NCI-H1417 treated with DMSO at 0.1 percent for 48 hours (cell line): Measurements from ENCODE around the gene COMMD6.

Experiments used
- DNase-seq: peaks from one replicate; lab custom pipeline; 2025; lab: John Stamatoyannopoulos, UW

The COMMD6 gene

DNA sequence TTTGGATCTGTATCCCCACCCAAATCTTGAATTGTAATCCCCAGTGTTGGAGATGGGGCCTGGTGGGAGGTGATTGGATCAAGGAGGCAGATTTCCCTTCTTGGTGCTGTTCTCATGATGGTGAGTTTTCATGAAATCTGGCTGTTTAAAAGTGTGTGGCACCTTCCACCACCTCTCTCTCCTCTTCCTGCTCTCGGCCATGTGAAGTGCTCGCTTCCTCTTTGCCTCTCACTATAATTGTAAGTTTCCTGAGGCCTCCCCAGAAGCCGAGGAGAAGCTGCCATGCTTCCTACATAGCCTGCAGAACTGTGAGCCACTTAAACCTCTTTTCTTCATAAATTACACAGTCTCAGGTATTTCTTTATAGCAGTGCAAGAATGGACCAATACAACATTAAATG, 15.7 kb downstream of the COMMD6 start:
- DNase-seq: no peak

DNA sequence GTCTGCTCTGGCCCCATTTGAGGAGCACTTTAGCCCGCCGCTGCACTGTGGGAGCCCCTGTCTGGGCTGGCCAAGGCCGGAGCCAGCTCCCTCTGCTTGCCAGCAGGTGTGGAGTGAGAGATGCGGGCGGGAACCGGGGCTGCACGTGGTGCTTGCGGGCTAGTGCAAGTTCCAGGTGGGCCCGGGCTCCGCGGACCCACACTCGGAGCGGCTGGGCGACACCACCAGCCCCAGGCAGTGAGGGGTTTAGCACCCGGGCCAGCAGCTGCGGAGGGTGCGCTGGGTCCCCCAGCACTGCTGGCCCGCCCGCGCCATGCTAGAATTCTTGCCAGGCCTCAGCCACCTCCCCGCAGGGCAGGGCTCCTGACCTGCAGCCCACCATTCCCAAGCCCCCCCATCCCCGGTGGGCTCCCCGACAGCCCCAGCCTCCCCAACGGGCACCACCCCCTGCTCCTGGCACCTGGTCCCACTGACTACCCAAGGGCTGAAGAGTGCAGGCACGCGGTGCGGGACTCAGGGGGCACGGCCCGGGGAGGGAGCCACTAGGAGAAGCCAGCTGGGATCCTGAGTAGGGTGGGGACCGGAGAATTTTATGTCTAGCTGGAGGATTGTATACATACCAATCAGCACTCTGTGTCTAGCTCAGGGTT, 19.1 kb downstream of the COMMD6 start:
- no peak for DNase-seq

DNA sequence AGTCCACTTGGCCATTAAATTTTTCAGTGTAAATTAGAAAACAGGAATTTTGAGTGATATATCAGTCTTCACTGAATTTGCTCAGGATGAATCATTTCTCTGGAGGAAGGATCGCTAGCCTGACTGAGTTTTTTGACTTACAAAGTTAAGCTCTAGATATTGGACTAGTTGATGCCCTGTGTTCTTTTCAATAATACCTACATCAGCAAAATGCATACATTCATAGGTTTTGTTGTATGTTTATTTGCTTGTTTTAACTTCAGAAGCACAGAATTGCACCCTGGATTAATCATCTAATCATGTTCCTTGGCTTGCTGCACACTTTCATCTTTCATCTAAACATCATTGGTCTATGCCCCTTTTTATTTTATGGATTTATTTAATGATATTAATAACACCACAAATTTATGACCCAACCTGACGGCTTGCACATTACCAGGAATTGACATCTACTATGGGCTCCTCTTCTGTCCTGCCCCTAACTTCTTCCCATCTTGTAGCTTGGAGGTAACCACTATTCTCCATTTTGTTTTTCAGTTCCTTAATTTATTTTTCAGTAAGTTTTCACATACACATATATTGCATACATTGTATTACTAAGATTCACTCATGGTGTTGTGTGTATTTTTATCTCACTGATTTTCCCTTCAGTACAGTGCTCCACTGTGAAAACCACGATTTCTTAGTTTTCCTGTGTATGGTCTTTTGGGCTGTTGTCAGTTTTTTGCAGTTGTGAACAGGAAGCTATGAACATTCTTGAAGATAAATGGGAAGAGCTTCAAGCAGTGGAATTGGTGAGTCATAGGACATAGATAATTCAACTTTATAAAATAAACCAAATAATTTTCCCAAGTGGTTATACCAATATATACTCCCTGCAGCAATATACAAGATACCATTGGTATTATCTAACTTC, 23.3 kb downstream of the COMMD6 start:
- no peak for DNase-seq

DNA sequence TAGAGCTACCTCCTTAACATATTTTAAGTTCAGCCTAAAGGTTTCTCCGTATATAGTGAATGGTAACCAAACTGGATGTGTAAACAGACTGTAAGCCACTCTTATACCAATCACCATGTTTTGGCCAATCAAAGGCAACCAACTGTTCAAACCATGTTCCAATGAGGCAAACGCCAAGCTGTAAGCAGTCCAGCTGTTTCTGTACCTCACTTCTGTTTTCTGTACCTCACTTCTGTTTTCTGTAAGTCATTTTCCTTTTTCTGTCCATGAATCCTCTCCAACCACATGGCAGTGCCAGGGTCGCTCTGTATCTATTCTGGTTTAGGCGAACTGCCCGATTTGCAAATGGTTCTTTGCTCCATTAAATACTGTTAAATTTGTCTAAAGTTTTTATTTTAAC, 24.4 kb downstream of the COMMD6 start:
- no peak for DNase-seq

DNA sequence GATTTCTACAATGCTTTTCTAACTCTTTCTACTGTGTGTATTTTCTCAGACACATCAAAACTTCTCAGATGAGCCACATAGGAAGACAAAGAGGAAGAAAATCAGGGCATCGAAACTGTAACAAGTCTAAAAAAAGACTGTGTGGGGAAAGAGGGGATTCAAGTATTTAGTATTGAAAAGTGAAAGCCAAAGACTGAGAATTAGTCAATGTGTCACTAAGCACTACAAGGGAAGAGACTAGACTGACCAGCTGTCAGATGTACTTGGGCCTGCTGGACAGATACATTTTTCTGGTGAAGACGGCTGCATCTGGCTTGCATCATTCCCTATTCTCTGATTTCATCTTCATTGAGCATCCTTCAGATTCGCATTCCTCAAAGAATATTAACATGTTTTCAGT, 25.4 kb downstream of the COMMD6 start:
- no peak for DNase-seq

DNA sequence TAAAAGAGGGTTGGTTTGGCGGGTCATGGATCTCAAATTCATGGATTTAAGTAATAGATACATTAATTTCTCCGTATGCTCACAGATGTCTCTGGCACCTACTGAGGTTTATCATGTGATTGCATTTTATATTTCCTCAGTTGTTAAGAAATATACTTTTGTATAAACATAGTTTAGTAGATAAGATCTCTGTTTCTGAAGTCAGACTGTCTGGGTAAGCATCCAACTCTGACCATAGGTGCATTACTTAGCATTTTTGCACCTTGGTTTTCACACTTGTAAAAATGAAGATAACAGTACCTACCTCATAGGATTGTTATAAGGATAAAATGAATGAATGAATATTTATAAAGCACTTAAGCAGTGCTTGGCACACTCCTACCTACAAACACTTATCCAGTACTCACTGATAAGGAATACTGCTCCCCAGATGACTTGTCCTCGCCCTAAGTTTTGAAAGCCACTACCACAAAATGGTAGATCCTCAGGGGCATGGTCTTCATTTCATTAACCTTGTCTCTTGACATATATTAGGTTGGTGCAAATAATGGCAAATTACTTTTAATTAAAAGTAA, 26.5 kb downstream of the COMMD6 start:
- DNase-seq: no peak

DNA sequence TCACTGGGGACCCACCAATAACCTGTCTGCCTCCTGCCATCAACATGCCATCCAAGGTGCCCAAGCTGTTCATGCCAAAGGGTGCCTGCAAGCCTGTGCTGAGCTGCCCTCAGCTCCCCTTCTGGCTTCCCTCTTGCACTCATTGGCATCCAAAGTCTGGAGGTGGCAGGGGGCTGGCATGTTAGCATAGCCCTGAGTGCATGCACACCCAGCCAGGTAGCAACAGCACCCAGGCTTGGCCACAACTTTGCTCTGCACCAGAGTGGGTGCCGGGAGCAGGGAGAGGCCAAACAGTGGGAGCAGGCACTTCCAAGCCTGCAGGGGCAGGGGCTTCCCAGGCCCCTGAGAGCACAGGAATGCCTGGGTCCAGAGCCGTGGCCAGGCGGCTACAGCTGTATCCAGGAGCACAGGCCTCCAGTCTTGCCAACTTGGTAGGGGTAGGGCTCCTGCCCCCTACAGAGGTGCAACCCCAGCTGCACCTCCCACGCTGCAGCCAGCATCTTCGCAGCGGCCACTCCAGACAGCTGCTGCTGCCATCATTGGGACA, 29.6 kb downstream of the COMMD6 start:
- DNase-seq: no peak

DNA sequence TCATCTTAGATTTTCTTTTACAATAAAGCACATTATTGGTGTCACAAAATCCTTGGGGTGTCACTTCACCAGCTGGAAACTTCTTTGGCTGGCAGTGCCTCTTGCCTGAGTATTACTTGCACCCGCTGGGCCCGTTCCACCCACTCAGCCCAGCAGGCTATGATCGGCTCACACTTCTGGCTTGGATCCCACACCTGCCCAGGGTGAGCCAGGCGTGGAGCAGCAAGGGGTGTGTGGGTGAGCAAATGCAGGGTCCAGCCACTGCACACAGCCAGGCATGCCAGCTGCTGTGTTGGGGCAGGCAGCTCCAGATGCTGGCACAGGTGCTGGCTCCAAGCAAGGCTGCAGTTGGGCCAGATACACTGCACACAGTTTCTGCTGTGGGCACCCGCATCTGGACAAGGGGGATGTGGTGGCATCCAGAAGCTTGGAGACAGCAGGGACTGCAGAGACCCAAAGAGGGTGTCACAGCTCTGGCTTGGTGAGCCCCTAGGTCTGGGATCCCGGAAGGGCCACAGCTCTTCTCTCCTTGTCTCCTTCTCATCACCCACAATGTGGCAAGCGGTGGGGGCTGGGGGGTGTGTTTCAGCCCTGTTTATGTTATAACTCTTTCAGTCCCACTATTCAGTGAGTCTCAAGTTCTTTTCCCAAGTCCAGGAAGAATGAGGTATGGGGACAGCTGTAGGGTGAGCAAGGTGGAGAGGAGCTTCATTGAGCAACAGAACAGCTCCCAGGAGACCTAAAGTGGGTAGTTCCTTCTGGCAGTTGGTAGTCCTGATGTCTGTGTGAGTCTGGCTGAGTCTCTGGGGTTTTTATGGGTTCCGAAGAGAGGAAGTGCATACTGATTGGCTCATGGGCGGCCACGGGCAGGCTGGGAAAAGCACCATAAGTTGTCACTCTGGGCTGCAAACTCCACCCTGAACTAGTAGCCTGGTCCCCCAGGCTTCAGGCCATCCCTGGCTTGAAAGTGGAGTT, 30.3 kb downstream of the COMMD6 start:
- DNase-seq: no peak

DNA sequence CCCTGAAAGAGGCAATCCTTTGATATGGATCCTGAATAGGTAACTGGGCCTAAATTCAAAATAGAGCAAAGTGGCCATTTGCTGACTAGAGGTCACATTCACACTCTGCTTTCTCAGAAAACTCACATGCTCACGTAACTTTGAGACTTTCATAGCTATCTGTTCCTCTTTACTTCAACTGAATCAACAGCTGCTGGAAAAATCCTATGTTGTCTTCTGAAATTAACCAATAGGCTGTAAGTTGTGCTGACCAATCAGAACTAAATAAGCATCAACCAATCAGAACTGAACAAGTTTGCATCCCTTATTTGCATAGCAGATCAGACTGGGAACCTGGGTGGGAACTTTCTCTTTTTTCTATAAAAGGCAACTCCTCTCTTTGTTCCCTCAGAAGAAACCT, 31.6 kb downstream of the COMMD6 start:
- no peak for DNase-seq

DNA sequence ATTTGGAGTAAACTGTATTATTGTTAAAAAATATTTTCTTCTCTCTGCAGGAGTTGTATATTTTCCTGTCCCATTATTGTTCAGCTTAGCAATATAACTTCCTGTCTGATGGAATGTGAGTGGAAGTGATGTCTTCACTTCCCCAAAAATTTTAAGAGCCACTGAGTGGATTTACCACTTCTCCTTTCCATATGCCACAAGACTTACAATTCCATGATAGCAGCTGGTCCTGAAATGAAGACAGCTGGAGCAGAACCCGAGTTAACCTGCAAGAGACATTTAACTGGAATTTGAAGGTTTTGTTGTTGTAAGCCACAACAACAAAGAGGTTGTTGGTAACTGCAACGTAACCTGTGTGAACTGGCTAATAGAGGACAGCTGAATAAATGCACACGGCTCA, 32.3 kb downstream of the COMMD6 start:
- DNase-seq: no peak

DNA sequence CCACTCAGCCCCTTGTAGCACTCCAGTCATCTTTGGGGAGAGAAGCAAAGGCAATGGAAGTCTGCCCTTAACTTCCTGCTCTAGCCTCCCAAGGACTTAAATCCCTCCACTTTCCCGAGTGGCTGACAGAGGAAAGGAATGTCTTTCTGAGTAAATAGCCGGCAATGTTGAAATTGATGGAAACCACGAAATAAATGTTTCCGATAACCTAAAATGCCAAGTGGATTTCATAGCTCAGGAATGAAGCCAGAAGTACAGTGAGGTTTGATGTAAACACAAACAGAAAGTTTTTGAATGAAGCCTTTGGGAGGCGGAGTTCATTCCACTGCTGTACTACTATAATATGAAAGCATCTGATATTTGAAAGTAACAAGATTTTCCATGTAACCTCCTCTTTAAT, 41.7 kb downstream of the COMMD6 start:
- no peak for DNase-seq

DNA sequence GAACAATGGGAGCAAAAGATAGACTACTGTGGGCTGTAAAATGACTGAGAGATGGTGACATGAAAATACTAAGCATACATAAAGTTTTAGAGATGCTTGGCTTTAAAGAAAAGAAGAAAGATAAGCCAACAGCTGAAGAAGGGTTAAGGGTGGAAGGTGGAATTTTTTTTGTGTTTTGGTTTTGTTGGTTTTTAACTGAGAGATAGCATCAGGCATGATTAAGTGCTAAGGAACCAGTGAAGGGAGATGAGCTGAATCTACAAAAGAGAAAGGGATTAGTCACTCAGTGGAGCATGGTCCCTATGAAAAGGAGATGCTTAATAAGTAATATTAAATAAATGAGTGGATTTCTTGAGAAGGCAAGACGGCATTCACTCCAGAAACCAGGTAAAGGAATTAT, 43.1 kb downstream of the COMMD6 start:
- no peak for DNase-seq

DNA sequence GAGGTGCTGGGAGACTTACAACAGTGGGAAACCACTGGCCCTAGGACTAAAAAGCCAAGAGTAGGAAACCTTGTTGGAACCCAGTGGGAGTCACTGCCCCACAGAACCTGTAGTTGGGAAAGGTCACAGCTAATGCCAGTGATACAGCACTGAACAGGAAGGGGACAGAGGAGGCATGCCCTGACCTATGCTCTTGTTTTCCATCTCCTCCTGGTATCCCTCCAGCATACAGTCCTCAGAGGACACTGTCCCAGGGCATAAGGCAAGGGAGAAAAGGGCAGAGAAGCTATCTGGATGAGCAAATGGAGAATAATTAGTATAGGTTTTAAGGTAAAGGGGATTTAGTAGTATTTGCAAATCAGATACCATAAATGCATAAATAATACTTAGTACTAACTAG, 44.5 kb downstream of the COMMD6 start:
- no peak for DNase-seq

DNA sequence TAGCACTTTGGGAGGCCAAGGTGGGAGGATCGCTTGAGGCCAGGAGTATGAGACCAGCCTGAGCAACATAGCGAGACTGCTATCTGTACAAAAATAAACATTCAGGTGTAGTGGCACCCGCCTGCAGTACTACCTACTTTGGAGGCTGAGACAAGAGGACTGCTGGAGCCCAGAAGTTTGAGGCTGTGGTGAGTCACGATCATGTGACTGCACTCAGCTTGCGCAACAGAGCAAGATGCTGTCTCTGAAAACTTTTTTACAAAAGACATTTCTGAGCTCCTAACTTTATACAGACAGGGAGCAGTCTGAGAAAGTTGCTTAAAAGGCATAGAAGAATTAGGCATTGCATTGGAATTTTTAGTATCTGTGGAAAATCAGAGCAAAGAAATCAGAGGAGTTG, 45.3 kb downstream of the COMMD6 start:
- no peak for DNase-seq

DNA sequence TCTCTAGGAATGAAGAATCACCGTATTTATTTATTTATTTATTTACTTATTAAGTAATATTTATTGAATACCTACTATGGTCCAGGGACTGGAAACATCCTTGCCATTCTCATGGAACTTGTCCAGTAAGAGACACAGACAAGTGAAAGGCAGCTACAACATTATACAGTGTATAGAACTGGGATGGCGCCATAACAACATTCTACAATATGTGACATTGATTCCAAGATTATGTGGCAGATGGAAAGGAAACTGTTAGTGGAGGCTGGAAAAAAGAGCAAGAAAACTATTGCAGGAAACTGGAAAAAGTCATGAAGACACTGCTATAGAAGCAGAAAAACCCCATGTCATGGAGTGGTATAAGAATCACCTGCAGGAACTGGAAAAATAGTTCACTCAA, 46.3 kb downstream of the COMMD6 start:
- DNase-seq: no peak

DNA sequence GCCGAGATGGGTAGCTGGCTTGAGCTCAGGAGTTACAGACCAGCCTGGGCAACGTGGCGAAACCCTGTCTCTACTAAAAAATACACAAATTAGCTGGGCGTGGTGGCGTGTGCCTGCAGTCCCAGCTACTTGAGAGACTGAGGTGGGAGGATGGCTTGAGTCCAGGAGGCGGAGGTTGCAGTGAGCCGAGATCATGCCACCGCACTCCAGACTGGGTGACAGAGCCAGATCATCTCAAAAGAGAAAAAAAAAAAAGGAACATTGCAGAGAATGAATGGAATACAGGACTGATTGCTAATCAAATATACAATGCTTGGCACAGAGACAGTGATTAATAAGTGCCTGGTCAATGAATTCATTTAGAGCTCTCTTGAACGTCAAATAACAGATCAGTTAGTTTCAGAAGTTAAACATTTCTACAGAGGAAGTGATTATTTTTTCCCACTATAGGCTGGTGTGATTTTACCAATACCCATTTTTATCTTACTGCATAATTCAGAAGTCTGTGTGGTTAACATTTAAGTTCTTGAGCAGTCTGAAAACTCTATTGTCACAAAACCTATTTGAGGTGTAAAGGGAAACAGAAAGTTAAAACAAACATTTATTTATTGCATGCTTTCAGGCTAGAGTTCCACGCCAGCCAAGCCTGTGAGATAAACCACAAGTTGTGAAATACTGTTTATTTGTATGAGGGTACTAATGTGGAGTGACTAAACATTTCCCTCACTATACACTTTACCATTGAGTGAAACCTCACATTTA, 48.0 kb downstream of the COMMD6 start:
- no peak for DNase-seq

DNA sequence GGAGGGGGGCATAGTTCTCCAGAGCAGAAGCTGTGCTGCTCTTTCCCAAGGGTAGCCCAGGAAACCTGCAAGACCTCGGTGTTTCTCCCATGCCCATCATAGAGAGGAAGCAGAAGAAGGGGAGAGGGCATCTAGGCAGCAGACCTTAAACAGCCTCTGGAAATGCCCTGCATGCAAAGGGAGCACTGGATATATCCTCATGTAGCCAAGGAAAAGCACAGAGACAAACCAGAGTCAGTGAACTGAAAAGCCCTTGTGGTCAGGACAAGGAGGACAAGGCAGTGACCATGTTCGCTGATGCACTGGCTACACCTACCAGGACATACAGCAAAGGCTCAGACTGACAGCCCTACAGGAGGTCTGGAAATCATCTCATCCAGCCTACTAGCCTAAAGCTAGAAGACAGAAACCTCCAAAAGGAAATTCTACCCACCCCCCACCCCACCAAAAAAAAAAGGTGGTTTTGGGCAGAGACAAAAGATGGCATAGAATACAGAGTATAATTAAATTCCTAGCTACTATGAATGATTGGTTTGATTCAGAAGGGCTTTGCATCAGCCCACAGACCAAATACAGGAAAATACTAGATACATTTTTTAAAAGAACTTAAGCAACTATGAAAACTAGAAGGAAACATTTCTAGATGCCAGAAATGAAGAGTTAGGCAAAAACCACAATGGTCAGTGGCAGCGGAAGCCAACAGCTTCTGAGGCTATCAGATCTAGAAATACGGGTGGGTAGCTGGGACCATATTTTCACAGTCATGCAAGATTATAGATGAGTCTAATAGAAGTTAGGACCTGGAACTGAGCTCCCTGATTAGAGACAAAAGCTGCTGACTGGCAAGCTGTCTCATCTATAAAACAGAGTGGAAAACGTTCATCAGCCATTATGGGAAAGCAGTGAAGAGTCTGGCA, 51.2 kb downstream of the COMMD6 start:
- DNase-seq: no peak

DNA sequence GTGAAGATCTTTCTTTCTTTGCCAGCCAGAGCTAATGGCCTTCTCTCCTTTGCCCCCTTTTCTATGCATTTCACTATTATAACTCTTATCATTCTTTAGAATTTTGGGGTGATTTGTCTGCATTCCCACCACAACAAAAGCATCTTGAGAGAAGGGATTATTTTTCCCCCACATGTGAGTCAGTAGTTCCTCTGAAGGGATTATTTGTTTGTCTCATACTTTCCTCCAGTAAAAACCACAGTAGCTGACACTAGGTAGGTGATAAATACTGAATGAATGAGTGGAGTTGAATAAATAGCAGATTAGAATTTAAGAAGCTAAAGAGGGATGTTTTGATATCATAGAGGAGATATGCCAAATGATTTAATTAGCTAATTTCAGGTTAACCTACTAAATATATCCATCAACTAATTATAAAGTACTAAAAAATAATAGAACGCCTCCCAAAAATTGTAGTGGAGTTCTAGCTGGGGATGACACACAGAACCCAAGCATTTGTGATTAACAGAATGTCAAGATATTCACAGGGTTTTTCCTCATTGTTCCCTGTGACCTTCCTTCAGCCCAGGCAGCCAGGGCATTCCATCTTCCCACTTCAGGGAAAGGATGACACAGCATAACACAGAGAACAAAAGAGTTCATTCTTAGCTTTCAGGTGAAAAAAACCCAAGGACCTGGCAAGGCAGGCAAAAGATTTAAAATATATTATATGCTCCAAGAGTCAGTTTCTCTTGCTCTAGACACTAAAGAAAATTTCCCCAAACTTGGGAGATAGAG, 52.2 kb downstream of the COMMD6 start:
- DNase-seq: no peak

DNA sequence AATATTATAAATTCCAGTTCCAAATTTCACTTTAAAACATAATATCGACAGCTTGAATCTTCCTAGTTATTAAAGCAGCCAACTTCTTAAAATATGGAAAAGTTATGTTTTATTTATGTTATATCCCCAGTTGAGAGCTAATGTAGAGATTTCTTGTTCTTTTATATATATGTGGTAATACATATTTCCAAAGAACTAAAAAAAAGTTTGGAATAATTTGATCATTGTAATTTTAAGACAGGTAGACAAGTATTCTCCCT, 54.9 kb downstream of the COMMD6 start:
- no peak for DNase-seq
